Activated CD8-positive, alpha-beta memory T cell treated with anti-CD3 and anti-CD28 coated beads for 4 hours (primary cell): ENCODE data around the gene BGLAP.

Experiments used
- DNase-seq, 2 donors: peaks; one replicate each; pipeline ENCODE4 v3.0.0-alpha.2; 2020; ENCODE audit warnings: low read depth in 2 of 2

Gene BGLAP

DNA sequence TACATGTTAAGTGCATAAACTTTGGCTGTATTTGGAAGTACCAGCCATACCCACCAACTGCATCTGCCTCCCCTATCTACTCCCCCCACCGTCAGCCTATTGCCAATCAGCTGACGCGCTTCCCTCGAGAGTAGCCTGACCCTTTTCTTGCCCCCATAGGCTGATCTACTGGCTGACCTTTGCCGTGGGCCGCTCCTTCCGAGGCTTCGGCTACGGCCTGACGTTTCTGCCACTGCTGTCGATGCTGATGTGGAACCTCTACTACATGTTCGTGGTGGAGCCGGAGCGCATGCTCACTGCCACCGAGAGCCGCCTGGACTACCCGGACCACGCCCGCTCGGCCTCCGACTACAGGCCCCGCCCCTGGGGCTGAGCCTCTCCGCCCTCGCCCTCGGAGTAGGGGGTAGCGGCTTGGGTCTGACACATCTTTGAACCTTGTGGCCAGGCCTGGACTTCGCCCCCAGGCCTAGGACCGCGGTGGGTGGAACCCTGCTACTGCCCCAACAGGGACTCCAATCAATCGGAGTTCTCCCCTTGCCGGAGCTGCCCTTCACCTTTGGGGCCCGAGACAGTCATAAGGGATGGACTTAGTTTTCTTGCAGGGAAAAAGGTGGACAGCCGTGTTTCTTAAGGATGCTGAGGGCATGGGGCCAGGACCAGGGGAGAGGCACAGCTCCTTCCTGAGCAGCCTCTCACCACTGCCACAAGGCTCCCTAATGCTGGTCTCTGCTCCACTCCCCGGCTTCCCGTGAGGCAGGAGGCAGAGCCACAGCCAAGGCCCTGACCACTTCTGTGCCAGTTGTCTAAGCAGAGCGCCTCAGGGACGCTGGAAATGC, 49.5 kb downstream of the BGLAP start:
- DNase-seq, result no peak
